Measurements from ENCODE around the gene BCL2L1. TPM values are rescaled to one million over a fixed set of nuclear protein-coding genes. Genes with fewer than 3 reads are reported as not detected.

The BCL2L1 gene
- total and polyA plus RNA-seq, 2 donors (not counting 3 experiments of a cell fraction or from before 2014, with no cell fraction given): 78.0 to 101 TPM

GRCh38 chr20:31653561-31653960 is 69.1 kb downstream of the BCL2L1 start:
- dilution Hi-C loops (cut with MboI; ENCODE audit: extremely low pct_ligation_motif_present, low sequenced_read_pairs): no loop called here
- H4K20me1 ChIP-seq (replicated peaks; ENCODE audit: control insufficient read depth, extremely low read depth, insufficient read depth, low read length): no peaks in the 10 kb centered on the region
- H3K4me3 ChIP-seq (replicated peaks in 1 of 3; ENCODE audit: insufficient read depth in 1 of 3, low read depth in 1 of 3, low read length in 3 of 3): no peak overlapping the region
- H3K36me3 ChIP-seq (ENCODE audit: control insufficient read depth in 2 of 2, extremely low read depth in 1 of 2, insufficient read depth in 2 of 2, low read length in 2 of 2): no peaks in the 10 kb centered on the region
- intact Hi-C loops (cut with micrococcal nuclease): no loop called here
- no peak overlapping the region for H2AFZ ChIP-seq (ENCODE audit: low read depth, low read length)
- H3K4me2 ChIP-seq (ENCODE audit: insufficient read depth, low read length): no peak overlapping the region
- no peaks in the 10 kb centered on the region for H3K9me3 ChIP-seq (replicated peaks; ENCODE audit: control insufficient read depth, insufficient read depth, low read length)
- H3K27ac ChIP-seq (ENCODE audit: insufficient read depth, low read depth, low read length): no peak overlapping the region
- no peaks in the 10 kb centered on the region for H3K79me2 ChIP-seq (ENCODE audit: control insufficient read depth, insufficient read depth, low read length)
- H3K27me3 ChIP-seq (ENCODE audit: control insufficient read depth in 2 of 2, insufficient read depth in 2 of 2, low read length in 2 of 2): peaks cover 0 to 1% of the 10 kb centered on the region in 2 experiments
- H3K9ac ChIP-seq (replicated peaks; ENCODE audit: extremely low read depth, insufficient read depth, low read length): no peak overlapping the region
- TF ChIP-seq MAX (IDR thresholded peaks at IDR 0.05; ENCODE audit: insufficient read depth, insufficient read length) (no peak), CTCF (IDR thresholded peaks at IDR 0.05; ENCODE audit: extremely low read depth in 1 of 2, insufficient read depth in 1 of 2, low read depth in 1 of 2, low read length in 2 of 2) (no peak), JUN (IDR thresholded peaks at IDR 0.05; ENCODE audit: borderline replicate concordance, insufficient read depth, insufficient read length, low read depth) (no peak), POLR2A (IDR thresholded peaks at IDR 0.05; ENCODE audit: low read depth, low read length) (no peak), GATA2 (IDR thresholded peaks at IDR 0.05; ENCODE audit: insufficient read depth, insufficient read length, low read depth, low read length) (no peak), EZH2 (IDR thresholded peaks at IDR 0.05; ENCODE audit: borderline replicate concordance, low read depth, low read length, severe bottlenecking) (no peak), FOS (IDR thresholded peaks at IDR 0.05; ENCODE audit: borderline replicate concordance, insufficient read depth, low read length) (no peak), MYC (IDR thresholded peaks at IDR 0.05; ENCODE audit: low read depth, low read length) (no peak), POLR2AphosphoS5 (IDR thresholded peaks at IDR 0.05; ENCODE audit: insufficient read depth, low read depth, low read length) (no peak)
- BruUV-seq (replicated peaks): no TSS peak
- ChIA-PET POLR2A (no interaction called here), CTCF (interaction anchor here (1.1 to 8.9 kb wide), 3 partner anchors 19 to 70 kb away, joined by 3 to 73 read pairs (median 50); partner anchors contain the start of gene BCL2L1)
- H3K9me1 ChIP-seq (replicated peaks; ENCODE audit: control insufficient read depth, extremely low read depth, insufficient read depth, low read length): no peaks in the 10 kb centered on the region
- DNase-seq (ENCODE audit: low read depth, low spot score) (no peak), FAIRE-seq (no peak)
- no peaks in the 10 kb centered on the region for H3K4me1 ChIP-seq (ENCODE audit: control insufficient read depth, extremely low read depth, insufficient read depth, low read length)

Data from endothelial cell of umbilical vein (primary cell).